SK-N-SH treated with all-trans-retinoic acid at 6 μM for 48 hours (cell line): ENCODE measurements around the gene SNCG.

Experiments
- CREB5 ChIP-seq: fragments of 250-450 bp; sonication (Bioruptor Pico); IDR thresholded peaks from 2 replicates; pipeline ENCODE4 v1.5.1; 2020; ENCODE audit warnings: low read depth, mild to moderate bottlenecking, moderate library complexity
- CSDC2 ChIP-seq: fragments of 250-450 bp; sonication (Bioruptor Pico); IDR thresholded peaks from 2 replicates; pipeline ENCODE4 v1.5.0; 2020; ENCODE audit warnings: mild to moderate bottlenecking, moderate library complexity
- POU6F1 ChIP-seq: fragments of 250-450 bp; sonication (Bioruptor Pico); IDR thresholded peaks from 2 replicates; pipeline ENCODE4 v1.8.0; 2021; ENCODE audit warnings: low read depth, mild to moderate bottlenecking, moderate library complexity, borderline replicate concordance
- TCF4 ChIP-seq: fragments of 250-450 bp; sonication (Bioruptor Pico); IDR thresholded peaks from 2 replicates; pipeline ENCODE4 v1.8.0; 2021; ENCODE audit warnings: mild to moderate bottlenecking, moderate library complexity, borderline replicate concordance
- ZFP3 ChIP-seq: fragments of 250-450 bp; sonication (Bioruptor Pico); IDR thresholded peaks from 2 replicates; pipeline ENCODE4 v1.5.0; 2020; ENCODE audit warnings: mild to moderate bottlenecking, moderate library complexity
- ZNF70 ChIP-seq: fragments of 450-650 bp; formaldehyde crosslinking; IDR thresholded peaks from 2 replicates; pipeline ENCODE4 v1.5.0; 2020; ENCODE audit warnings: mild to moderate bottlenecking, moderate library complexity

- TF ChIP-seq ZNF70 (CRISPR knock-in tag) (no peak), POU6F1 (CRISPR knock-in tag) (no peak), TCF4 (CRISPR knock-in tag) (no peak), CSDC2 (CRISPR knock-in tag) (no peak), ZFP3 (CRISPR knock-in tag) (no peak), CREB5 (CRISPR knock-in tag) (no peak)
Measured at GRCh38 chr10:86958116-86958900, at the start of gene SNCG.
